Tibial nerve (tissue), 4 donors: Measurements from ENCODE around the gene ZNFX1. TPM values are rescaled to one million over a fixed set of nuclear protein-coding genes. Genes with fewer than 3 reads are reported as not detected.

ENCODE experiments used
- DNase-seq, 2 donors: peaks; one replicate each; pipeline ENCODE4 v3.0.0-alpha.2; 2019; ENCODE audit warnings: low spot score in 2 of 2
- H3K27ac ChIP-seq, 4 donors: fragments of 200-600 bp; sonication (generic) in 3 of 4; one replicate each; pipeline ENCODE4 v1.5.1; 2017 to 2019; ENCODE audit warnings: mild to moderate bottlenecking in 1 of 4
- H3K27me3 ChIP-seq, 2 donors: fragments of 200-600 bp; sonication (generic) in 1 of 2; one replicate each; pipeline versions ENCODE4 v1.5.1 to v1.6.0; 2017 to 2019
- H3K36me3 ChIP-seq, 3 donors: fragments of 200-600 bp; sonication (generic); one replicate each; pipeline ENCODE4 v1.5.1; 2018 to 2019
- H3K4me1 ChIP-seq, 4 donors: fragments of 200-600 bp; sonication (generic) in 3 of 4; one replicate each; pipeline ENCODE4 v1.5.1; 2017 to 2019
- H3K4me3 ChIP-seq, 4 donors: fragments of 200-600 bp; sonication (generic) in 3 of 4; one replicate each; pipeline ENCODE4 v1.5.1; 2017 to 2019; ENCODE audit warnings: mild to moderate bottlenecking in 1 of 4, moderate library complexity in 1 of 4
- H3K9me3 ChIP-seq, 4 donors: fragments of 200-600 bp; sonication (generic) in 3 of 4; one replicate each; pipeline ENCODE4 v1.5.1; 2017 to 2019
- CTCF ChIP-seq, 5 experiments: fragments of 200-600 bp in 3 of 5; fragments of 450-650 bp in 2 of 5; sonication (generic) in 3 of 5; IDR thresholded peaks; one replicate each; pipeline ENCODE4 v1.5.1; 2016 to 2019; ENCODE audit warnings: antibody characterized with exemption in 5 of 5, mild to moderate bottlenecking in 3 of 5, moderate library complexity in 2 of 5
- EP300 ChIP-seq, 2 donors: sonication (generic); formaldehyde crosslinking; IDR thresholded peaks; one replicate each; pipeline ENCODE4 v1.6.1; 2017; ENCODE audit warnings: antibody characterized with exemption in 2 of 2, mild to moderate bottlenecking in 1 of 2
- POLR2A ChIP-seq, 2 donors: fragments of 450-650 bp; IDR thresholded peaks; one replicate each; pipeline ENCODE4 v1.6.1; 2017; ENCODE audit warnings: antibody characterized with exemption in 2 of 2, mild to moderate bottlenecking in 2 of 2, moderate library complexity in 2 of 2
- WGBS, 2 donors: methylation state at CpG; one replicate each; pipeline ENCODE4 v1.1.5; 2018; 5-methylcytosine and 5-hydroxymethylcytosine counted together
- total RNA-seq, 4 donors: library from RNA; depleted of rRNA; stranded (reverse); fragments of >200 nt; gene quantifications; one replicate each; pipeline ENCODE4 v1.1.0, GENCODE V29; 2016

The ZNFX1 gene
- total RNA-seq: 10 to 100 TPM; 35.0 to 45.2 (median 39.1) TPM

- peak; percentile 99 for DNase-seq
- peak within 1 kb of the TSS; percentile 95 to 99 (median 98) for H3K27ac ChIP-seq
- 0% methylated on average over 44 to 45 of the region's 80 CpGs for WGBS, 2 donors
- TF ChIP-seq EP300 (IDR thresholded peaks at IDR 0.05) (peak; percentile 67 to 100), POLR2A (IDR thresholded peaks at IDR 0.05) (peak; percentile 97), CTCF (IDR thresholded peaks at IDR 0.05) (peak in 2 of 5 experiments; percentile 39 to 48)
- H3K36me3 ChIP-seq: peaks cover 11 to 63% (median 36%) of the 10 kb centered on the region in 3 donors
- no peaks in the 10 kb centered on the region for H3K27me3 ChIP-seq
- H3K4me3 ChIP-seq: peak within 1 kb of the TSS; percentile 69 to 97 (median 83)
- H3K4me1 ChIP-seq: peaks cover 0 to 67% (median 30%) of the 10 kb centered on the region in 4 donors
- peaks cover 0 to 18% (median 3%) of the 10 kb centered on the region in 4 donors for H3K9me3 ChIP-seq
Observed at GRCh38 chr20:49278036-49278817, at the start of gene ZNFX1. Gene ZNFX1 (minus strand): TSS chr20:49278057. CDS start chr20:49275839, 2,218 bp downstream.

GRCh38 chr20:49326026-49326425 lies 48.2 kb upstream of the ZNFX1 start:
- WGBS, 2 donors: 43 to 44% methylated on average over 10 of the region's 10 CpGs
- no peak overlapping the region for H3K4me3 ChIP-seq

GRCh38 chr20:49324306-49324705 lies 46.4 kb upstream of the ZNFX1 start:
- TF ChIP-seq POLR2A (IDR thresholded peaks at IDR 0.05) (no peak), CTCF (IDR thresholded peaks at IDR 0.05) (no peak), EP300 (IDR thresholded peaks at IDR 0.05) (no peak)
- Histone ChIP-seq H3K27me3 (peaks cover 0 to 33% of the 10 kb centered on the region in 2 donors), H3K27ac (no peak overlapping the region), H3K4me1 (peaks cover 0 to 14% (median 0%) of the 10 kb centered on the region in 4 donors), H3K9me3 (no peaks in the 10 kb centered on the region), H3K4me3 (no peak overlapping the region), H3K36me3 (no peaks in the 10 kb centered on the region)
- DNase-seq: no peak
- WGBS, 2 donors: 85 to 93% methylated on average over 5 of the region's 5 CpGs

More at GRCh38 chr20:49326026-49326425, 48.2 kb upstream of the ZNFX1 start:
- Histone ChIP-seq H3K4me1 (peaks cover 0 to 11% (median 0%) of the 10 kb centered on the region in 4 donors), H3K9me3 (no peaks in the 10 kb centered on the region), H3K27me3 (peaks cover 0 to 17% of the 10 kb centered on the region in 2 donors), H3K36me3 (no peaks in the 10 kb centered on the region), H3K27ac (no peak overlapping the region)
- DNase-seq: no peak
- no peak for TF ChIP-seq POLR2A (IDR thresholded peaks at IDR 0.05)
- no peak for TF ChIP-seq CTCF (IDR thresholded peaks at IDR 0.05)
- no peak for TF ChIP-seq EP300 (IDR thresholded peaks at IDR 0.05)

GRCh38 chr20:49323622-49324238 lies 45.9 kb upstream of the ZNFX1 start:
- H3K4me3 ChIP-seq: no peak overlapping the region
- WGBS, 2 donors: 52% methylated on average over 9 of the region's 9 CpGs
- H3K9me3 ChIP-seq: no peaks in the 10 kb centered on the region
- H3K27me3 ChIP-seq: peaks cover 0 to 39% of the 10 kb centered on the region in 2 donors
- TF ChIP-seq EP300 (IDR thresholded peaks at IDR 0.05) (no peak), CTCF (IDR thresholded peaks at IDR 0.05) (peak in 1 of 5 experiments; percentile 7)
- peak in 1 of 2 donors; percentile 31 for DNase-seq
- peaks cover 0 to 19% (median 3%) of the 10 kb centered on the region in 4 donors for H3K4me1 ChIP-seq
- H3K36me3 ChIP-seq: no peaks in the 10 kb centered on the region
- no peak overlapping the region for H3K27ac ChIP-seq

GRCh38 chr20:49320460-49320859 lies 42.6 kb upstream of the ZNFX1 start:
- TF ChIP-seq POLR2A (IDR thresholded peaks at IDR 0.05): no peak
- TF ChIP-seq CTCF (IDR thresholded peaks at IDR 0.05): peak in 1 of 5 experiments; percentile 16
- H3K9me3 ChIP-seq: no peaks in the 10 kb centered on the region
- peaks cover 3 to 71% of the 10 kb centered on the region in 2 donors for H3K27me3 ChIP-seq
- peaks cover 0 to 22% (median 3%) of the 10 kb centered on the region in 4 donors for H3K4me1 ChIP-seq
- H3K36me3 ChIP-seq: no peaks in the 10 kb centered on the region
- no peak overlapping the region for H3K4me3 ChIP-seq
- no peak overlapping the region for H3K27ac ChIP-seq
- WGBS, 2 donors: 0% methylated on average over 1 of the region's 1 CpG
- no peak for DNase-seq
